Endothelial cell of umbilical vein (primary cell): Measurements from ENCODE around the gene NDFIP1.

Source experiments
- EZH2 ChIP-seq: IDR thresholded peaks from 2 replicates; pipeline ENCODE4 v1.6.1; 2012; ENCODE audit warnings: borderline replicate concordance, low read depth, mild to moderate bottlenecking, moderate library complexity, low read length, inconsistent platforms; ENCODE audit not compliant: severe bottlenecking
- FOS ChIP-seq: IDR thresholded peaks from 2 replicates; pipeline ENCODE4 v1.6.1; 2011; ENCODE audit warnings: mild to moderate bottlenecking, low read length, moderate library complexity, borderline replicate concordance; ENCODE audit not compliant: insufficient read depth
- GATA2 ChIP-seq: IDR thresholded peaks from 2 replicates; pipeline ENCODE4 v1.7.0; 2011; ENCODE audit warnings: low read depth, mild to moderate bottlenecking, moderate library complexity, mixed read lengths, low read length; ENCODE audit not compliant: insufficient read length, insufficient read depth
- JUN ChIP-seq: IDR thresholded peaks from 2 replicates; pipeline ENCODE4 v1.6.1; 2011; ENCODE audit warnings: borderline replicate concordance, low read depth; ENCODE audit not compliant: insufficient read length, insufficient read depth
- MYC ChIP-seq: IDR thresholded peaks from one replicate; pipeline ENCODE4 v1.6.1; 2011; ENCODE audit warnings: mild to moderate bottlenecking, low read depth, low read length
- POLR2A ChIP-seq: IDR thresholded peaks from 2 replicates; pipeline ENCODE4 v1.6.1; 2012; ENCODE audit warnings: low read depth, mild to moderate bottlenecking, control low read depth, low read length
- POLR2AphosphoS5 ChIP-seq: IDR thresholded peaks from 2 replicates; pipeline ENCODE4 v1.6.1; 2012; ENCODE audit warnings: low read depth, mild to moderate bottlenecking, control low read depth, low read length, moderate library complexity; ENCODE audit not compliant: insufficient read depth
- TF ChIP-seq, protein P1 (sequence below), 2 donors: IDR thresholded peaks; 1 replicate in 1 of 2; 2 replicates in 1 of 2; pipeline ENCODE4 v1.5.1; 2011; ENCODE audit warnings: low read length in 2 of 2, mild to moderate bottlenecking in 2 of 2, moderate library complexity in 2 of 2, control low read depth in 1 of 2, inconsistent platforms in 1 of 2, low read depth in 1 of 2; ENCODE audit not compliant: insufficient read depth in 1 of 2; ENCODE audit errors: extremely low read depth in 1 of 2
- TF ChIP-seq, protein P2 (sequence below): IDR thresholded peaks from 2 replicates; pipeline ENCODE4 v1.6.1; 2011; ENCODE audit not compliant: insufficient read depth, insufficient read length

DNA sequence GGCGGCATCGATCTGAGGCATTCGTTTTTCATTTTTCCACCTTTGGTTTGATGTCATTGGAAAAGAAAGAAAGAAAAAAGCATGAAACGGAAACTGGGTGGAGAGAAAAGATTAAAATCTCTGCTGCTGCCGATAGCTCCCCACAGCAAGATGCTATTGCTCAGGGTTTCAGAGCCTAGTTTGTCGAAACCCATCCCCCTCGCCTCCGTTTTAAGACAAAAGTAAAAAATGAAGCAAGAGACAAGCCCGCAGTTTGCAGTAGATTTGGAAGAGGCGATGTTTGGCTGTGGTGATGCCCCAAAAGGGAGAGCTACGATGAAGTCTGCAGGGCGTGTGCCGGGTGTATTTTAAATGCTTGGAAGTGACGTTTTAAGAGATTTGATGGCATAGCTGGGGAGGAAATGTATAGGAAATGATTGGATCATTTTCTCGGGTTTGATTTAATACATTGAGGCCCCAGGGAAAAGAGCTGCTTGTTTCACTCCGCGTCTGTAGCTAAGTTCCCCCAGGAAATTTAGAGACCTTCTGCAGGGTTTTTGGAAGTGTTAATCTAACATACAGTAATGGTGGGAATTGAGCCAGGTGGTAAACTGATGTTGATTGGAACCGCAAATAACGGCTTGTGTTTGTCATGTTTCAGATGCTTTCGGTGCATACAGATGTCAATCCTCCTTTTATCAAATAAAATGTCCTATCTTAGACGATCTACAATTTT is 909 bp downstream of the NDFIP1 start:
- peak; percentile 25 for TF ChIP-seq POLR2A
- TF ChIP-seq, protein P1, sequence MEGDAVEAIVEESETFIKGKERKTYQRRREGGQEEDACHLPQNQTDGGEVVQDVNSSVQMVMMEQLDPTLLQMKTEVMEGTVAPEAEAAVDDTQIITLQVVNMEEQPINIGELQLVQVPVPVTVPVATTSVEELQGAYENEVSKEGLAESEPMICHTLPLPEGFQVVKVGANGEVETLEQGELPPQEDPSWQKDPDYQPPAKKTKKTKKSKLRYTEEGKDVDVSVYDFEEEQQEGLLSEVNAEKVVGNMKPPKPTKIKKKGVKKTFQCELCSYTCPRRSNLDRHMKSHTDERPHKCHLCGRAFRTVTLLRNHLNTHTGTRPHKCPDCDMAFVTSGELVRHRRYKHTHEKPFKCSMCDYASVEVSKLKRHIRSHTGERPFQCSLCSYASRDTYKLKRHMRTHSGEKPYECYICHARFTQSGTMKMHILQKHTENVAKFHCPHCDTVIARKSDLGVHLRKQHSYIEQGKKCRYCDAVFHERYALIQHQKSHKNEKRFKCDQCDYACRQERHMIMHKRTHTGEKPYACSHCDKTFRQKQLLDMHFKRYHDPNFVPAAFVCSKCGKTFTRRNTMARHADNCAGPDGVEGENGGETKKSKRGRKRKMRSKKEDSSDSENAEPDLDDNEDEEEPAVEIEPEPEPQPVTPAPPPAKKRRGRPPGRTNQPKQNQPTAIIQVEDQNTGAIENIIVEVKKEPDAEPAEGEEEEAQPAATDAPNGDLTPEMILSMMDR (IDR thresholded peaks at IDR 0.05; ENCODE audit: extremely low read depth in 1 of 2, insufficient read depth in 1 of 2, low read depth in 1 of 2, low read length in 2 of 2), result no peak
- no peak for TF ChIP-seq EZH2
- no peak for TF ChIP-seq FOS
- no peak for TF ChIP-seq POLR2AphosphoS5
- TF ChIP-seq, protein P2, sequence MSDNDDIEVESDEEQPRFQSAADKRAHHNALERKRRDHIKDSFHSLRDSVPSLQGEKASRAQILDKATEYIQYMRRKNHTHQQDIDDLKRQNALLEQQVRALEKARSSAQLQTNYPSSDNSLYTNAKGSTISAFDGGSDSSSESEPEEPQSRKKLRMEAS, result no peak
- peak; percentile 43 for TF ChIP-seq GATA2
- no peak for TF ChIP-seq MYC
- TF ChIP-seq JUN, result no peak
